DOHH2 (cell line): Measurements from ENCODE around the gene PROC.

Experiments used
- H3F3A ChIP-seq: fragments of 200-600 bp; sonication (generic), shearing (Covaris generic); 2 replicates; pipeline ENCODE4 v1.6.0; 2016; ENCODE audit warnings: antibody characterized with exemption, mild to moderate bottlenecking; ENCODE audit not compliant: control insufficient read depth, insufficient read depth
- H3K27ac ChIP-seq: fragments of 200-600 bp; sonication (generic); 2 replicates; pipeline ENCODE4 v1.5.1; 2014; ENCODE audit warnings: low read depth, mild to moderate bottlenecking, low read length, moderate library complexity
- H3K27me3 ChIP-seq: fragments of 200-600 bp; sonication (generic); 2 replicates; pipeline ENCODE4 v1.6.1; 2014; ENCODE audit warnings: mild to moderate bottlenecking, low read length, mixed read lengths; ENCODE audit not compliant: control insufficient read depth
- H3K36me3 ChIP-seq: fragments of 200-600 bp; sonication (generic); 2 replicates; pipeline ENCODE4 v1.6.1; 2014; ENCODE audit warnings: mild to moderate bottlenecking, low read length, moderate library complexity, mixed read lengths; ENCODE audit not compliant: control insufficient read depth
- H3K4me1 ChIP-seq: fragments of 200-600 bp; sonication (generic); 2 replicates; pipeline ENCODE4 v1.6.1; 2014; ENCODE audit warnings: mild to moderate bottlenecking, low read length, mixed read lengths; ENCODE audit not compliant: control insufficient read depth
- H3K4me2 ChIP-seq: fragments of 200-600 bp; sonication (generic); 2 replicates; pipeline ENCODE4 v1.6.0; 2014; ENCODE audit warnings: mild to moderate bottlenecking, low read length, moderate library complexity
- H3K4me3 ChIP-seq: fragments of 200-600 bp; sonication (generic); 2 replicates; pipeline ENCODE4 v1.5.1; 2014; ENCODE audit warnings: mild to moderate bottlenecking, low read length, mixed read lengths
- H3K79me2 ChIP-seq: fragments of 200-600 bp; sonication (generic); 2 replicates; pipeline ENCODE4 v1.6.1; 2014; ENCODE audit warnings: mild to moderate bottlenecking, low read length, mixed read lengths; ENCODE audit not compliant: control insufficient read depth
- H3K9me2 ChIP-seq: fragments of 200-600 bp; sonication (generic); replicated peaks from 2 replicates; pipeline ENCODE4 v1.6.1; 2014; ENCODE audit warnings: mild to moderate bottlenecking, low read length, mixed read lengths; ENCODE audit not compliant: control insufficient read depth
- H3K9me3 ChIP-seq: fragments of 200-600 bp; sonication (generic); 2 replicates; pipeline ENCODE4 v1.6.1; 2014; ENCODE audit warnings: antibody characterized with exemption, low read length, mixed read lengths; ENCODE audit not compliant: control insufficient read depth, insufficient read depth
- H4K20me1 ChIP-seq: fragments of 200-600 bp; sonication (generic); 2 replicates; pipeline ENCODE4 v1.6.0; 2014; ENCODE audit warnings: low read depth, mild to moderate bottlenecking, antibody characterized with exemption, low read length, moderate library complexity; ENCODE audit not compliant: control insufficient read depth, insufficient read depth
- CTCF ChIP-seq: fragments of 200-600 bp; sonication (generic); IDR thresholded peaks from one replicate; pipeline ENCODE4 v1.5.1; 2014; ENCODE audit warnings: antibody characterized with exemption, mild to moderate bottlenecking, low read depth, low read length; ENCODE audit not compliant: poor library complexity, severe bottlenecking
- EZH2phosphoT487 ChIP-seq: fragments of 200-600 bp; sonication (generic); IDR thresholded peaks from 2 replicates; pipeline ENCODE4 v1.6.1; 2017; ENCODE audit warnings: borderline replicate concordance, mild to moderate bottlenecking, antibody characterized with exemption, low read length, moderate library complexity, mixed read lengths

The PROC gene

DNA sequence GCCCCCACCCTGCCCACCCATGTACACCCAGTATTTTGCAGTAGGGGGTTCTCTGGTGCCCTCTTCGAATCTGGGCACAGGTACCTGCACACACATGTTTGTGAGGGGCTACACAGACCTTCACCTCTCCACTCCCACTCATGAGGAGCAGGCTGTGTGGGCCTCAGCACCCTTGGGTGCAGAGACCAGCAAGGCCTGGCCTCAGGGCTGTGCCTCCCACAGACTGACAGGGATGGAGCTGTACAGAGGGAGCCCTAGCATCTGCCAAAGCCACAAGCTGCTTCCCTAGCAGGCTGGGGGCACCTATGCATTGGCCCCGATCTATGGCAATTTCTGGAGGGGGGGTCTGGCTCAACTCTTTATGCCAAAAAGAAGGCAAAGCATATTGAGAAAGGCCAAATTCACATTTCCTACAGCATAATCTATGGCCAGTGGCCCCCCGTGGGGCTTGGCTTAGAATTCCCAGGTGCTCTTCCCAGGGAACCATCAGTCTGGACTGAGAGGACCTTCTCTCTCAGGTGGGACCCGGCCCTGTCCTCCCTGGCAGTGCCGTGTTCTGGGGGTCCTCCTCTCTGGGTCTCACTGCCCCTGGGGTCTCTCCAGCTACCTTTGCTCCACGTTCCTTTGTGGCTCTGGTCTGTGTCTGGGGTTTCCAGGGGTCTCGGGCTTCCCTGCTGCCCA, 9.3 kb downstream of the PROC start:
- H3K4me2 ChIP-seq = no peak overlapping the region
- peaks cover 16% of the 10 kb centered on the region for H3K4me1 ChIP-seq
- no peaks in the 10 kb centered on the region for H3F3A ChIP-seq
- H3K4me3 ChIP-seq = no peak overlapping the region
- no peaks in the 10 kb centered on the region for H3K9me3 ChIP-seq
- no peaks in the 10 kb centered on the region for H4K20me1 ChIP-seq
- H3K27me3 ChIP-seq = peaks cover 9% of the 10 kb centered on the region; the same call in 1 of the 2 replicates
- no peak for TF ChIP-seq CTCF
- no peak for TF ChIP-seq EZH2phosphoT487
- no peaks in the 10 kb centered on the region for H3K36me3 ChIP-seq
- H3K79me2 ChIP-seq = no peaks in the 10 kb centered on the region
- no peaks in the 10 kb centered on the region for H3K9me2 ChIP-seq
- no peak overlapping the region for H3K27ac ChIP-seq

- no peaks in the 10 kb centered on the region for H3K36me3 ChIP-seq
- no peak overlapping the region for H3K27ac ChIP-seq
- no peaks in the 10 kb centered on the region for H3F3A ChIP-seq
- H3K4me1 ChIP-seq = peaks cover 9% of the 10 kb centered on the region
- no peaks in the 10 kb centered on the region for H3K9me2 ChIP-seq
- no peaks in the 10 kb centered on the region for H3K9me3 ChIP-seq
- TF ChIP-seq CTCF = no peak
- no peak for TF ChIP-seq EZH2phosphoT487
- no peak overlapping the region for H3K4me2 ChIP-seq
- no peaks in the 10 kb centered on the region for H3K79me2 ChIP-seq
- H3K4me3 ChIP-seq = no peak overlapping the region
- H3K27me3 ChIP-seq = 0 out of 2 replicates have a peak, but pooled peaks cover 4% of the 10 kb centered on the region
- H4K20me1 ChIP-seq = no peaks in the 10 kb centered on the region
These were observed 10.0 kb downstream of the PROC start for GRCh38 chr2:127428057-127428814.

- Histone ChIP-seq H3K9me3 (no peaks in the 10 kb centered on the region), H3K4me3 (no peak overlapping the region), H3K79me2 (no peaks in the 10 kb centered on the region), H3K4me1 (peaks cover 4% of the 10 kb centered on the region; the same call in 1 of the 2 replicates), H3K9me2 (no peaks in the 10 kb centered on the region), H3K36me3 (no peaks in the 10 kb centered on the region), H3F3A (no peaks in the 10 kb centered on the region), H3K4me2 (no peak overlapping the region), H4K20me1 (no peaks in the 10 kb centered on the region), H3K27me3 (no peaks in the 10 kb centered on the region), H3K27ac (no peak overlapping the region)
- TF ChIP-seq CTCF (no peak), EZH2phosphoT487 (no peak)
These were observed 10.5 kb downstream of the PROC start for GRCh38 chr2:127428815-127429109.
